ENCODE data around the gene ZBTB8A.
"Not testable (repeated sequence)": the region's sequence is repeated elsewhere in the genome, so short reads cannot be mapped to it uniquely, and the experiment has no call there.

Gene ZBTB8A

GRCh38 chr1:32554288-32554687 lies 15.1 kb downstream of the ZBTB8A start:
- no peak for DNase-seq (ENCODE audit: low spot score)
- Histone ChIP-seq H3K4me3 (no peak overlapping the region), H3K27ac (no peak overlapping the region)
- no peak for TF ChIP-seq CTCF (IDR thresholded peaks at IDR 0.05)

- H3K27ac ChIP-seq; H3K4me3 ChIP-seq; DNase-seq (ENCODE audit: low spot score): not testable (repeated sequence)
Observed at GRCh38 chr1:32557035-32557434, 17.8 kb downstream of the ZBTB8A start.

GRCh38 chr1:32557812-32558211 lies 18.6 kb downstream of the ZBTB8A start:
- H3K27ac ChIP-seq = no peak overlapping the region
- H3K4me3 ChIP-seq = no peak overlapping the region
- TF ChIP-seq CTCF (IDR thresholded peaks at IDR 0.05) = no peak
- DNase-seq (ENCODE audit: low spot score) = no peak

GRCh38 chr1:32568929-32569328 lies 29.7 kb downstream of the ZBTB8A start:
- DNase-seq (ENCODE audit: low spot score) = no peak
- no peak for TF ChIP-seq CTCF (IDR thresholded peaks at IDR 0.05)
- H3K4me3 ChIP-seq = no peak overlapping the region
- H3K27ac ChIP-seq = no peak overlapping the region

GRCh38 chr1:32580348-32581017 lies 41.3 kb downstream of the ZBTB8A start:
- no peak for DNase-seq (ENCODE audit: low spot score)
- no peak overlapping the region for H3K4me3 ChIP-seq
- H3K27ac ChIP-seq = no peak overlapping the region
- TF ChIP-seq CTCF (IDR thresholded peaks at IDR 0.05) = no peak

- TF ChIP-seq CTCF (IDR thresholded peaks at IDR 0.05) = no peak
- Histone ChIP-seq H3K27ac (no peak overlapping the region), H3K4me3 (no peak overlapping the region)
- no peak for DNase-seq (ENCODE audit: low spot score)
Observed at GRCh38 chr1:32592943-32593342, 53.7 kb downstream of the ZBTB8A start.

GRCh38 chr1:32600034-32600433 lies 60.8 kb downstream of the ZBTB8A start:
- no peak overlapping the region for H3K4me3 ChIP-seq
- TF ChIP-seq CTCF (IDR thresholded peaks at IDR 0.05) = no peak
- DNase-seq (ENCODE audit: low spot score) = no peak
- no peak overlapping the region for H3K27ac ChIP-seq

All from coronary artery (tissue), 2 donors.